ENCODE data around the gene EFCAB11. TPM values are rescaled to one million over a fixed set of nuclear protein-coding genes. Genes with fewer than 3 reads are reported as not detected.

Gene EFCAB11
- total RNA-seq, 6 donors from 2014 or later = 1.9 to 9.4 (median 4.6) TPM

DNA sequence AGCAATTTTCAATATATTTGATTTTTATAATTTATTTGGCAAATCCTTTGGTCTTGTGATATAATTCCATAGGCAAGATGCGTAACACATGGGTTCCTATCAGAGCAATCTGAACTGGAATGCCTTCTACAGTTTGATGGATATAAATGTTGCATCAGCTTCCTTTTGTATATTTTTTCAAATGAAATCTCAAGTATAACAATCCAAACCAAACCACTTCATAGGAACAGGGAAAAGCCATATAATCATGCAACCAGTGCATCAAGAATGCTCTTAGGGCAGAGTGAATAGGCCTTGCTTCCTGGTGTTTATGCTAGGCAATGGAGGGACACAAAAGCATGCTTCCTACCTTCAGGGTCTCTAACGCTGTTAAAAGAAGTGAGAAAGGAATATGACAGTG, 34.5 kb downstream of the EFCAB11 start:
- ATAC-seq (ENCODE audit: low FRiP score in 2 of 2) = no peak
- Histone ChIP-seq H3K27ac (no peak overlapping the region), H3K4me1 (peaks cover 0 to 2% (median 0%) of the 10 kb centered on the region in 4 donors), H3K9me3 (no peaks in the 10 kb centered on the region), H3K36me3 (no peaks in the 10 kb centered on the region), H3K27me3 (no peaks in the 10 kb centered on the region), H3K4me3 (no peak overlapping the region)
- no peak for DNase-seq
- TF ChIP-seq, protein P1, sequence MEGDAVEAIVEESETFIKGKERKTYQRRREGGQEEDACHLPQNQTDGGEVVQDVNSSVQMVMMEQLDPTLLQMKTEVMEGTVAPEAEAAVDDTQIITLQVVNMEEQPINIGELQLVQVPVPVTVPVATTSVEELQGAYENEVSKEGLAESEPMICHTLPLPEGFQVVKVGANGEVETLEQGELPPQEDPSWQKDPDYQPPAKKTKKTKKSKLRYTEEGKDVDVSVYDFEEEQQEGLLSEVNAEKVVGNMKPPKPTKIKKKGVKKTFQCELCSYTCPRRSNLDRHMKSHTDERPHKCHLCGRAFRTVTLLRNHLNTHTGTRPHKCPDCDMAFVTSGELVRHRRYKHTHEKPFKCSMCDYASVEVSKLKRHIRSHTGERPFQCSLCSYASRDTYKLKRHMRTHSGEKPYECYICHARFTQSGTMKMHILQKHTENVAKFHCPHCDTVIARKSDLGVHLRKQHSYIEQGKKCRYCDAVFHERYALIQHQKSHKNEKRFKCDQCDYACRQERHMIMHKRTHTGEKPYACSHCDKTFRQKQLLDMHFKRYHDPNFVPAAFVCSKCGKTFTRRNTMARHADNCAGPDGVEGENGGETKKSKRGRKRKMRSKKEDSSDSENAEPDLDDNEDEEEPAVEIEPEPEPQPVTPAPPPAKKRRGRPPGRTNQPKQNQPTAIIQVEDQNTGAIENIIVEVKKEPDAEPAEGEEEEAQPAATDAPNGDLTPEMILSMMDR (IDR thresholded peaks at IDR 0.05) = no peak
- no peak for TF ChIP-seq POLR2A (IDR thresholded peaks at IDR 0.05)
- TF ChIP-seq EP300 (IDR thresholded peaks at IDR 0.05) = no peak
- no peak for TF ChIP-seq POLR2AphosphoS5 (IDR thresholded peaks at IDR 0.05)
- WGBS, 2 donors = 85 to 93% methylated on average over 2 of the region's 2 CpGs

DNA sequence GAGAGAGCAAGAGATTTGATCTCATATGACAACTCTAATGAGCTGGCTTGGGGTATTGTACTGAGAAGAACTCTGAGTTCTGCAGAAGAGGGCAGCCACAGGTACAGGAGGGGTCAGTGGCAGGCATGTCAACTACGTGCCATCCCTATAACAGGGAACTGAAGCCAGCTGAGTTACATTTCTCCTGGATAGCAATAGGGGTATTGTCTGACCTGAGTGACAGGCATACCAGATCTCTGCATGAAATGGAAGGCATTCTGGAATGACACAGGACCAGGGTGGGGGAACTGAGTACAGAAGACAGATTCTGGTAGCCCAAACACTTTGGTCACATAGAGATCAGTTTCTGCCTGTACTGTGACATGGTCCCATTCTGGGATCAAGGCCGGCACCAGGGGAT, 35.8 kb downstream of the EFCAB11 start:
- no peaks in the 10 kb centered on the region for H3K27me3 ChIP-seq
- WGBS, 2 donors = 91 to 100% methylated on average over 2 of the region's 2 CpGs
- DNase-seq = no peak
- TF ChIP-seq EP300 (IDR thresholded peaks at IDR 0.05) = no peak
- TF ChIP-seq, protein P1 (IDR thresholded peaks at IDR 0.05) = no peak
- TF ChIP-seq POLR2AphosphoS5 (IDR thresholded peaks at IDR 0.05) = no peak
- TF ChIP-seq POLR2A (IDR thresholded peaks at IDR 0.05) = no peak
- H3K4me1 ChIP-seq = peaks cover 0 to 5% (median 0%) of the 10 kb centered on the region in 4 donors
- H3K9me3 ChIP-seq = no peaks in the 10 kb centered on the region
- no peak overlapping the region for H3K27ac ChIP-seq
- H3K4me3 ChIP-seq = no peak overlapping the region
- no peak for ATAC-seq (ENCODE audit: low FRiP score in 2 of 2)
- no peaks in the 10 kb centered on the region for H3K36me3 ChIP-seq

DNA sequence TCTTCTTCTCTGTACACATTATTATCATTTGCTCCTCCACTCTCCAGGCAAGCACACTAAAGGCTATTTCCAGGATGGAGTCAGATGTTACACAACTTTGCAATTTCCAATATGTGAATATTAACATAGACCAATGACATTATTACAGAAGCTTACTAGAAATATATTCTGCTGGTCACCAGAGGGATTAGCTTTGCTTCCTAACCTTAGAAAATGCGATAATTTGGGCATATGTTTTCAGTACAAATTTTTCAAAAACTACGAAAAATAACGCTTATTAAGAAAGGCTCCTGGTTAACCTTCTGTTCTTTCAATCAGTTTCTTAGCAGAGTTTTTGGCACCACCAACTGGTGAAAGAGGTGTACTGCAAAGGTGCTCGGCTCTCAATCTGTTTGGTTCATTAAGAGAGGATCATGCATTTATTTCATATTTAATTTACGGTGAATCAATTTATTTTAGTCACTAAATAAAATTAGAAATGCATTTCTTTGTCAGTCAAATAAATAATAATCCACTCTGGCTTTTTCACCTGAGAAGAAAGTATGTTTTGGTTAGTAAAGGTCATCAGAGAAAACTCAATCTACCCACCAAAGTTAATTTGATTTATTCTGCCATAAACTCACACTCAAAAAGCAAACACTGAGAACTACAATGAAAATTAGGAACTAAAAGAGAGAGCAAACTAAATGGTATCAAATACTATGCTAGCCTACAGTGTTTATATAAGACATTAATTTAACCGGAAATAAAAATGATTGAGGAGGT, 39.2 kb downstream of the EFCAB11 start:
- no peaks in the 10 kb centered on the region for H3K27me3 ChIP-seq
- peaks cover 0 to 13% (median 5%) of the 10 kb centered on the region in 4 donors for H3K4me1 ChIP-seq
- H3K4me3 ChIP-seq = no peak overlapping the region
- H3K27ac ChIP-seq = no peak overlapping the region
- peak in 1 of 2 donors; percentile 31 for DNase-seq
- H3K9me3 ChIP-seq = no peaks in the 10 kb centered on the region
- 14 to 18% methylated on average over 6 of the region's 6 CpGs for WGBS, 2 donors
- no peaks in the 10 kb centered on the region for H3K36me3 ChIP-seq
- TF ChIP-seq, protein P1 (IDR thresholded peaks at IDR 0.05) = peak; percentile 83 to 94 (median 88)
- TF ChIP-seq POLR2AphosphoS5 (IDR thresholded peaks at IDR 0.05) = no peak
- ATAC-seq (ENCODE audit: low FRiP score in 2 of 2) = peak in 1 of 2 donors; percentile 75

DNA sequence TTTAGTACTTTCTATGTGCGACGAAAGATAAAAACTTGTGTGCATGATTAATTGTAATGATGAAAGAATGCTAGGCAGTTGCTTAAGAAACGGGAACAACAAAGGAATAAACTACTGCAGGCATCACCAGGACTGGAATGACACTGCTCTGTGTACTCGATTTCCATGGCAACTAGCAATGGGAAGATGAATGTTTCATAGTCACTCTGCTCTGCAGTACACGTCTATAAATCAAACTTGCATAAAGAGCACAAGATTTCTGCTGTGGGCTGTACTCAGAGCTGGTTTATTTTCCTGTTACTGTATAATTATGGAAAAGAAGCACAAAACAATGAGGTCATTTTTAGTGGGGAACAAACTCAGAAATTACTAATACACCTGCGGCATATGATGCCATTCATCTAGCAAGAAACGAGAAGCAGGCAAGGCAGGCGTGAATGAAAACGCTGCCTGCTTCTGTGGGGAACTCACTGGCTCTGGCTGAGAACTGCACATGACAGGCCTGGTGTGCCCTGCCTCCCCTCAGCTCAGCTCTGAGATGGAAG, 41.8 kb downstream of the EFCAB11 start:
- peak; percentile 50 to 94 for ATAC-seq (ENCODE audit: low FRiP score in 2 of 2)
- Histone ChIP-seq H3K36me3 (no peaks in the 10 kb centered on the region), H3K4me1 (peaks cover 0 to 13% (median 5%) of the 10 kb centered on the region in 4 donors), H3K4me3 (no peak overlapping the region), H3K27ac (no peak overlapping the region), H3K9me3 (no peaks in the 10 kb centered on the region), H3K27me3 (no peaks in the 10 kb centered on the region)
- 48 to 49% methylated on average over 9 of the region's 9 CpGs for WGBS, 2 donors
- TF ChIP-seq POLR2AphosphoS5 (IDR thresholded peaks at IDR 0.05) = no peak
- peak in 1 of 4 donors; percentile 39 for TF ChIP-seq EP300 (IDR thresholded peaks at IDR 0.05)
- peak in 1 of 2 donors; percentile 23 for DNase-seq

DNA sequence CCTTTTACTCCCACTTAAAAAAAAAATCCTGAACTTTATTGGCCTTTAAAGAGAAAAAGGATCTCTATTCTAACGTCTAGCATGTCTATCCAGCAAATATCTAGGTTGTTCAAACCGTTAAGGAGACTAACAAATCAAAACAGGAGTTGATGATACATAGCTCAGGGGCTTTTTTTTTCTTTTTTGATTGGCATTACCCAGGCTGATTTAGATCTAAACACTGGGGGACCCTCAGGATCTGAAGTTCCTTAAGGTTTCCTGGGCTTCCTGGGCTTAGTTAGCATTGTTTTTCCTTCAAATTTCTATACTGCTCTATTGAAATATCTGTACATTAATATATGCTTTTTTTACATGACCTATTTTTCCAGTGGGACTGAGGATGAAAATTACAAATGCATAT, 42.3 kb downstream of the EFCAB11 start:
- TF ChIP-seq POLR2A (IDR thresholded peaks at IDR 0.05) (no peak), POLR2AphosphoS5 (IDR thresholded peaks at IDR 0.05) (no peak), EP300 (IDR thresholded peaks at IDR 0.05) (no peak)
- TF ChIP-seq, protein P1 (IDR thresholded peaks at IDR 0.05) = no peak

More for the DNA sequence above, 42.3 kb downstream of the EFCAB11 start:
- Histone ChIP-seq H3K27ac (no peak overlapping the region), H3K4me3 (no peak overlapping the region), H3K36me3 (no peaks in the 10 kb centered on the region), H3K9me3 (no peaks in the 10 kb centered on the region), H3K27me3 (no peaks in the 10 kb centered on the region), H3K4me1 (peaks cover 0 to 13% (median 5%) of the 10 kb centered on the region in 4 donors)
- no peak for DNase-seq
- 68 to 69% methylated on average over 2 of the region's 2 CpGs for WGBS, 2 donors
- ATAC-seq (ENCODE audit: low FRiP score in 2 of 2) = peak in 1 of 2 donors; percentile 2
